CD4-positive, alpha-beta T cell treated with Interleukin-12 subunit alpha and Interleukin-12 subunit beta, for 1 hour (primary cell): ENCODE measurements around the gene MXD3.
"Not testable (repeated sequence)": the region's sequence is repeated elsewhere in the genome, so short reads cannot be mapped to it uniquely, and the experiment has no call there.

Experiments
- DNase-seq: peaks from one replicate; pipeline ENCODE4 v3.0.0-alpha.2; 2020

MXD3 gene

GRCh38 chr5:177260961-177261360 lies 50.7 kb downstream of the MXD3 start:
- DNase-seq = no peak

DNA sequence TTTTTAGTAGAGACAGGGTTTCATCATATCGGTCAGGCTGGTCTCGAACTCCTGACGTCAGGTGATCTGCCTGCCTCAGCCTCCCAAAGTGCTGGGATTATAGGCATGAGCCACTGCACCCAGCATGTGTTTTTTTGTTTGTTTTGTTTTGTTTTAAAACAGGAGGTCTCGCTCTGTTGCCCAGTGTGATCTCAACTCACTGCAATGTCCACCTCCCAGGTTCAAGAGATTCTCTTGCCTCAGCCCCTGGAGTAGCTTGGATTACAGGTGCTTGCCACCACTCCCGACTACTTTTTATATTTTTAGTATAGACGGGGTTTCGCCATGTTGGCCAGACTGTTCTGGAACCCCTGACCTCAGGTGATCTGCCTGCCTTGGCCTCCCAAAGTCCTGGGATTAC lies 53.0 kb downstream of the MXD3 start:
- not testable (repeated sequence) for DNase-seq
